IgD-negative memory B cell (primary cell): ENCODE measurements around the gene ADNP. TPM values are rescaled to one million over a fixed set of nuclear protein-coding genes. Genes with fewer than 3 reads are reported as not detected.
"Not testable (repeated sequence)": the region's sequence is repeated elsewhere in the genome, so short reads cannot be mapped to it uniquely, and the experiment has no call there.

Source experiments
- H3K27ac Mint-ChIP-seq, 3 donors: one replicate each; pipeline ENCODE4 v1.8.0; 2020 to 2022; ENCODE audit warnings: mild to moderate bottlenecking in 3 of 3, mixed read lengths in 3 of 3, moderate library complexity in 1 of 3
- H3K27me3 Mint-ChIP-seq: one replicate; pipeline ENCODE4 v1.8.0; 2021; ENCODE audit warnings: mixed read lengths
- H3K36me3 Mint-ChIP-seq: one replicate; pipeline ENCODE4 v1.8.0; 2020; ENCODE audit warnings: mild to moderate bottlenecking, mixed read lengths
- H3K4me1 Mint-ChIP-seq, 3 donors: one replicate each; pipeline ENCODE4 v1.8.0; 2020 to 2022; ENCODE audit warnings: mixed read lengths in 3 of 3, mild to moderate bottlenecking in 1 of 3
- H3K4me3 Mint-ChIP-seq, 4 donors: one replicate each; pipeline ENCODE4 v1.8.0; 2020 to 2022; ENCODE audit warnings: mild to moderate bottlenecking in 4 of 4, mixed read lengths in 4 of 4, moderate library complexity in 3 of 4
- H3K9me3 Mint-ChIP-seq, 3 donors: one replicate each; pipeline ENCODE4 v1.8.0; 2020 to 2021; ENCODE audit warnings: mixed read lengths in 3 of 3, mild to moderate bottlenecking in 1 of 3
- polyA plus RNA-seq: library from polyadenylated mRNA; unstranded; fragments of 300-500 nt; fragmentation: Illumina TruSeq; gene quantifications from one replicate; pipeline ENCODE4 v1.2.3, GENCODE V29; 2021

The ADNP gene
- 10.3 TPM for polyA plus RNA-seq

DNA sequence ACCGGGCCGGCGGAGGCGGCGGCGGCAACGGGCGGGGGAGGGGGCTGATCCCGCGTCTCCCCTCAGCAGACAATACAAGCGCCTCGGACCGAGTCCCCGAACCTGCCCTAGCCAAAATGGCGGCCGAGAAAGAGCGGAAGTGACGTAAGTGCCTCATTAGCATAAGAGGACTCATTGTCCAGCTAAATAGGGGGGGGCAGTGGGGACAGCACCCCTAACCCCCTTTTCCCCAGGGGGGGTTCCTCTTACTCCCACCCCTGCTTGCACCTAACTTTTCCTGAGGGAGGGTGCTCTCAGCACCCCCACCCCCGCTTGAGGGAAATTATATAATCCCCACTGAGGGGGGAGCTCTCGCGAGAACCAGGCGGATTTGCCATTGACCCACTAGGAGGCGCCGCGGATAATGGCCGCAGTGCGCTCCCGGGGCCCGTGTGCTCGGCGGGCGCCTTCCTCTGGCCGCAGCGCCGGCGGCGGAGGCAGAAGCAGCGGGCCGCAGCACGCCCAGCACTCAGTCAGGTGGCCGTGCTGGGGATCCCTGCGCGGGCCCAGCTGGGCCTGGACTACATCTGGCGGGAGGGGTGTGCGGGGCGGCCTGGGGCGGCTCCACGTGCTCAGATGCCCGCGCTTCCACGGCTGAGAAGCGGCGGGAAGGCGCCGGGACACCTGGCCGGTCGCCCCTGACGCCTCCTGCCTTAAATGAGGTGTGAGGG is at the start of gene ADNP:
Gene ADNP (minus strand): TSS at position 132 of the 710 bp plus-strand sequence. CDS start 27,441 bp downstream, outside the sequence.
- H3K9me3 Mint-ChIP-seq = no peaks in the 10 kb centered on the region
- peak within 1 kb of the TSS; percentile 92 to 99 (median 96) for H3K4me3 Mint-ChIP-seq
- peak within 1 kb of the TSS; percentile 98 to 100 (median 99) for H3K27ac Mint-ChIP-seq
- peaks cover 23 to 30% (median 30%) of the 10 kb centered on the region in 3 donors for H3K4me1 Mint-ChIP-seq
- no peaks in the 10 kb centered on the region for H3K27me3 Mint-ChIP-seq
- peaks cover 8% of the 10 kb centered on the region for H3K36me3 Mint-ChIP-seq

DNA sequence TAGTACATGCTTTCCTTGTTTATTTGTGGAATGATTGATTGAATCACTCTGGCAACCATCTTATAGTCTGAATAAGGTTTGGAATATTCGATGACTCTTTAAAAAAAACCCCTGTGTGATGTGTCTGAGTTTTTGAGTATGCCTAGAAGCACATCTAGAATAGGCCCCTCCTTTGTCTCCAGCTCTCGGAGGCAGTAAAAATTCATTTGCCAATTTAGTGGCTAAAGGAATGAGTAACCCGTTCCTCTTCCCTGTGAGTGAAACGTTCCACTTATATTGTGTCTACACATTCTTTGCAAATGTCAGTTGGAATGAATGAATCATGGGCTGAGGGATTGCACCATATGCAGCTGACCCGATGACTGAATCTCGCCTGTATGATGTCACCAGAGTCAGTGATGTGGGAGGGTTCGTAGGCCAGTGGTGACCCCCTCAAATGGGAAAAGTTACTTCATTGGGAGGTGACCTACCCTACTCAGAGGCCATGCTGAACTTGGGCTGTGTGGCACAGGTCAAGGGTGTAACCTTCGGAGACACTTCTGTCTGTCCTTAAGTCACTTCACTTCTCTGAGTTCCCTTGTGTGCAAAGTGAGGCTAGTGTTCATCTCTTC is 48.9 kb upstream of the ADNP start:
- Mint-ChIP-seq H3K4me1 (peaks cover 4 to 6% (median 5%) of the 10 kb centered on the region in 3 donors), H3K4me3 (no peak overlapping the region), H3K9me3 (no peaks in the 10 kb centered on the region), H3K36me3 (no peaks in the 10 kb centered on the region), H3K27ac (peak overlapping the region in 1 of 3 donors; percentile 67), H3K27me3 (peaks cover 18% of the 10 kb centered on the region)

DNA sequence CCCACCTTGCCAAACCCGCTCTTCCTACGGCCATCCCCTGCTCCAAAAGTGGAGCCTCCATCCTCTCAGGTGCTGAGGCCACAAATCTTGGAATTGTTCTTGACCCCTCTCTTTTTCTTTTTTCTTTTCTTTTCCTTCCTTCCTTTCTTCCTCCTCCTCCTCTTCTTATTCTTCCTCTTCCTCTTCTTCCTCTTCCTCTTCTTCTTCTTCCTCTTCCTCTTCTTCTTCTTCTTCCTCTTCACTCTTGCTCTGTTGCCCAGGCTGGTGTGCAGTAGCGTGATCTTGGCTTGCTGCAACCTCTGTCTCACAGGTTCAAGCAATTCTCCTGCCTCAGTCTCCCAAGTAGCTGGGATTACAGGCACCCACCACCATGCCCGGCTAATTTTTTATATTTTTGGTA is 47.3 kb upstream of the ADNP start:
- H3K36me3 Mint-ChIP-seq, H3K27ac Mint-ChIP-seq, H3K4me1 Mint-ChIP-seq, H3K9me3 Mint-ChIP-seq: not testable (repeated sequence)
- peaks cover 13% of the 10 kb centered on the region for H3K27me3 Mint-ChIP-seq
- H3K4me3 Mint-ChIP-seq = peak overlapping the region in 1 of 4 donors; percentile 6

DNA sequence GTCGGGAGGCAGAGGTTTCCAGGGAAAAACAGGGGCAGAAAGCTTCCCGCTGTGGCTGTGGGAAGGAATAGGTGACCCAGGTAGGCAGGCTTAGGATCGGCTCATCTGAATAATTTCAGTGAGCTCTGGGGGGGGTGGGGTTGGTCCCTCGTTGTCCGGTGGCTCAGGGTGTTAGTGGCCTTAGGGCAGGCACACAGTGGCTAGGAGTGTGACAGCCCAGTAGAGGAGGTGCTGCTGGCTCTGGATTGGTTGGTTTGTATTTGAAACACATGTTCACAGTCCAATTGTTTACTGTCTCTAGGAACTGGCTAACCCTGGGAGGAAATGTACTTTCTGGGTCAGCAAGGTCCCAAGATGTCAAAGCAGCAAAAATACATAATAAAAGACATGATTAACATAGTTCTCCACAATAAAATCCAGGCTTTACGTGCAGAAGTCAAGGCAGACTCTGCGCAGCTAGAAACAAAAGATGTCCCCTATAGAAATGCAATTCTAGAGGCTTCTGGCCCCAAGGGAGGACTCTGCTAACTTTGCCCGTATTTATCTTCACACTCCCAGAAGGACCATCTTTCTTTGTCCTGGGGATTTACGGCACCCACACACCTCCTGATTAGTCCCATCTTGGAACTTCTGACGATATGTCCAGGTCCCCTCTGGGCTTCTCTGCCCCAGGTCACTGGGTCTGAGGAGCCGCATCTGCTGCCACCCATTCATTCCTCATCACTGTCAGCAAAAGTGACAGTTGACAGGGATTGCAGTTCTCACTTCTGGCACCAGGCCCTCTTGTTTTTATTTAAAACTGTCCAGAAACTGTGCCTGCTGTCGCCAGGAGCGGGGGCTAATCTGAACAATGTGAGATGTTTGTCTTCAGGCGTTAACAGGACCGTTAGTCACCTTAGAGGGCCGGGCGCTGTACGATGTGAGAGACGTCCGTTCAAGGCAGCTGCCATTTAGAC is 46.1 kb upstream of the ADNP start:
- no peak overlapping the region for H3K27ac Mint-ChIP-seq
- peaks cover 13% of the 10 kb centered on the region for H3K27me3 Mint-ChIP-seq
- H3K36me3 Mint-ChIP-seq = no peaks in the 10 kb centered on the region
- peaks cover 3 to 6% (median 4%) of the 10 kb centered on the region in 3 donors for H3K4me1 Mint-ChIP-seq
- no peak overlapping the region for H3K4me3 Mint-ChIP-seq
- no peaks in the 10 kb centered on the region for H3K9me3 Mint-ChIP-seq

DNA sequence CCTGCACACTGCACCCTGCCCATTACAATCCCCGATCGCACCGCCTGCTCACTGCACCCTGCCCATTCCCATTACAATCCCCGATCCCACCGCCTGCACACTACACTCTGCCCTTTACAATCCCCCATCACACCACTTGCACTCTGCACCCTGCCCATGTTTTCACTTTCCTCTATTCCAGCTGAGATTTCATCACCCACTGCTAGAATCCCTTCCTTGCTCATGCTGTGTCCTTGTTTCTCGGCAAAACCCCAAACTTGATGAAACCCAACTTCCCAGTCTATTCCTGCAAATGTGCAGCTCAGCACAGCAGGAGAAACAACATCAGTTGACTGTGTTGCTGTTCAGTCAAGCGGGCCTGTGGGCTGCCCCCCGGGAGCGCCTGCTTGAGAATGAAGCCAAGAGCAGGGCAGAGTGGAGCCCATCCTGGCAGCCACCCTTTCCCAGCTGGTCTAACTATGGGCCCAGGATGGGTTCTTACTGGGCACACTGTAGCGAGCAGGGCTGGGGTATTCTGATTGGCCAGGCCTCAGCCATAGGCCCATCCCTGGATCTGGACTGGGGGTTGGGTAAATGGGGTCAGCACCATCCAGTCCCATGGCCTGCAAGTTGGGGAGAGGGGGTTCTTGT is 44.6 kb upstream of the ADNP start:
- Mint-ChIP-seq H3K27ac (peak overlapping the region in 1 of 3 donors; percentile 86), H3K36me3 (no peaks in the 10 kb centered on the region), H3K4me3 (no peak overlapping the region), H3K27me3 (peaks cover 4% of the 10 kb centered on the region), H3K9me3 (no peaks in the 10 kb centered on the region), H3K4me1 (no peaks in the 10 kb centered on the region)

DNA sequence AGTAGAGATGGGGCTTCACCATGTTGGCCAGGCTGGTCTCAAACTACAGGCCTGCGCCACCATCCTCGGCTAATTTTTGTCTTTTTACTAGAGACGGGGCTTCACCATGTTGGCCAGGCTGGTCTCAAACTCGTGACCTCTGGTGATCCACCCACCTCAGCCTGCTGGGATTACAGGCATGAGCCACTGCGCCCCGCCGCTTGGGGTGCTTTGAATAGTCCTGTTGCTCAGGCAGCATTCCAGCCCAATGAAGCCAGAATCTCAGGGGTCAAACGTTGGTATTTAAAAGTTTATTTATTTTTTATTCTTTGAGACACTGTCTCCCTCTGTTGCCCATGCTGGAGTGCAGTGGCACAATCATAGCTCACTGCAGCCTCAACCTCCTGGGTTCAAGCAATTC is 38.7 kb upstream of the ADNP start:
- Mint-ChIP-seq H3K27ac (no peak overlapping the region), H3K4me1 (peaks cover 0 to under 1% (median 0%) of the 10 kb centered on the region in 3 donors), H3K27me3 (no peaks in the 10 kb centered on the region), H3K9me3 (no peaks in the 10 kb centered on the region), H3K36me3 (no peaks in the 10 kb centered on the region), H3K4me3 (no peak overlapping the region)

DNA sequence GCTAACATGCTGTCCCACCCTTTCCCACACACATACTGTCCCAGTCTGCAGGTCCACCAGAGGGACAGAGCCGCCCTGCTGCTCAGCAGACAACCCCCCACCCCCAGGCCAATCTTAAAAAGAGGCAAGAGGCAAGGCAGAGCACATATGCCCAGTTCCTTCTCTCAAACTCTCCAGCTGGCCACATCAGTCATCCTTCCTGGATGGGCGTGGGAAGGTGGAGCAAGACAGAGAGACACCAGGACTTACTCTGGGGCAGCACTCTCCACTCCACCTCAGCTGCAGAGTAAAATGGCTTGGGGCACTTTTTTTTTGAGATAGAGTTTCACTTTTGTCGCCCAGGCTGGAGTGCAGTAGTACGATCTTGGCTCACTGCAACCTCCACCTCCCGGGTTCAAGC is 38.2 kb upstream of the ADNP start:
- H3K36me3 Mint-ChIP-seq = no peaks in the 10 kb centered on the region
- peaks cover 0 to 1% (median 0%) of the 10 kb centered on the region in 3 donors for H3K4me1 Mint-ChIP-seq
- no peaks in the 10 kb centered on the region for H3K9me3 Mint-ChIP-seq
- H3K27me3 Mint-ChIP-seq = no peaks in the 10 kb centered on the region
- no peak overlapping the region for H3K4me3 Mint-ChIP-seq
- no peak overlapping the region for H3K27ac Mint-ChIP-seq

DNA sequence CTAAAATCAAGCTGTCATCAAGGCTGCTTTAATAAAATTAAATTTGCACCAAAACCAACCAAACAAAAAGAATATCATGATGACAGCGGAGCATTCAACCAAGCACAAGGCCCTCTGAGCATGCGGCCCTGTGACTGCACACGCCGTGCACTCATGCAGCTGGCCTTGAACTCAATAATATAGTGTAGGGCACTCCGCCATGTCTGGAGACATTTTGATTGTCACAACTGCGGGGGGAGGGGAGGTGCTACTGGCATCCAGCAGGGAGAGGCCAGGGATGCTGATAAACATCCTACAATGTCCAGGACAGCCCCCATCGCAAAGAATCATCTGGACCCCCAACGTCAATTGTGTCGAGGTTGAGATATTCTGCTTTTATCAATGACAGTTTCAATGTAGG is 37.1 kb upstream of the ADNP start:
- Mint-ChIP-seq H3K36me3 (no peaks in the 10 kb centered on the region), H3K27me3 (no peaks in the 10 kb centered on the region), H3K4me1 (peaks cover 0 to 1% (median 0%) of the 10 kb centered on the region in 3 donors), H3K4me3 (no peak overlapping the region), H3K27ac (no peak overlapping the region), H3K9me3 (no peaks in the 10 kb centered on the region)

DNA sequence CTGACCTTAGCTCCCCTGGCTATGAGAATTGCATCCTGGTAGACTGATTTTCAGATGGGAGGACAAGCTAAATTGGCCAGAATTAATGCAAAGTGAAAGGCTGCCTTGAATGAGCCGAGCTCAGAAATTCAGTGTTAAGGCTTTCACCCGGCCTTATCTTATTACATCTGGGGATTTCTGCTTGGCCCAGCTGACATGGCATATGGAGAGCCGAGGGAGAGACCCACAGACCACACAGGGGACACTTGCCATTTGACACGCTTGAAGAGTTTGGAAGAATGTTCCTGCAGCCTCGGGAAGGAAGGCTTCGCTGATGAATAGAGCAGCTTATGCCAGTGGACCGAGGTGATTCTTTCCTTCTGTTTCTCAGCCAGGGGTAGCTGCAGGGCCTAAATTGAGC is 36.3 kb upstream of the ADNP start:
- Mint-ChIP-seq H3K9me3 (no peaks in the 10 kb centered on the region), H3K4me1 (peaks cover 0 to 1% (median 0%) of the 10 kb centered on the region in 3 donors), H3K4me3 (no peak overlapping the region), H3K27ac (no peak overlapping the region), H3K27me3 (no peaks in the 10 kb centered on the region), H3K36me3 (no peaks in the 10 kb centered on the region)

DNA sequence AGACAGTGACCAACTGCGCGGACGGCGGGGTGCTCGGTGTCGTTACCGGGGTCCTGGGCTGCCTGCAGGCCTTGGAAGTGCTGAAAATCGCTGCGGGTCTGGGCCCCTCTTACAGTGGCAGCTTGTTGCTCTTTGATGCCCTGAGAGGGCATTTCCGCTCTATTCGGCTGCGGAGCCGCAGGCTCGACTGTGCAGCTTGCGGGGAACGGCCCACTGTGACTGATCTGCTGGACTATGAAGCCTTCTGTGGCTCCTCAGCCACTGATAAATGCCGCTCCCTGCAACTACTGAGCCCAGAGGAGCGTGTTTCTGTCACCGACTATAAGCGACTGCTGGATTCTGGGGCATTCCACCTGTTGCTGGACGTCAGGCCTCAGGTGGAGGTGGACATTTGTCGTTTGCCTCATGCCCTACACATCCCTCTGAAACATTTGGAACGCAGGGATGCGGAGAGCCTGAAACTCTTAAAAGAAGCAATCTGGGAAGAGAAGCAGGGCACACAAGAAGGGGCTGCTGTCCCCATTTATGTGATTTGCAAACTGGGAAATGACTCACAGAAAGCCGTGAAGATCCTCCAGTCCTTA is 28.4 kb upstream of the ADNP start:
- Mint-ChIP-seq H3K9me3 (no peaks in the 10 kb centered on the region), H3K4me1 (peaks cover 13 to 32% (median 32%) of the 10 kb centered on the region in 3 donors), H3K27me3 (no peaks in the 10 kb centered on the region), H3K36me3 (peaks cover 2% of the 10 kb centered on the region), H3K4me3 (peak overlapping the region; percentile 96 to 99 (median 99)), H3K27ac (peak overlapping the region in 2 of 3 donors; percentile 45 to 99)

DNA sequence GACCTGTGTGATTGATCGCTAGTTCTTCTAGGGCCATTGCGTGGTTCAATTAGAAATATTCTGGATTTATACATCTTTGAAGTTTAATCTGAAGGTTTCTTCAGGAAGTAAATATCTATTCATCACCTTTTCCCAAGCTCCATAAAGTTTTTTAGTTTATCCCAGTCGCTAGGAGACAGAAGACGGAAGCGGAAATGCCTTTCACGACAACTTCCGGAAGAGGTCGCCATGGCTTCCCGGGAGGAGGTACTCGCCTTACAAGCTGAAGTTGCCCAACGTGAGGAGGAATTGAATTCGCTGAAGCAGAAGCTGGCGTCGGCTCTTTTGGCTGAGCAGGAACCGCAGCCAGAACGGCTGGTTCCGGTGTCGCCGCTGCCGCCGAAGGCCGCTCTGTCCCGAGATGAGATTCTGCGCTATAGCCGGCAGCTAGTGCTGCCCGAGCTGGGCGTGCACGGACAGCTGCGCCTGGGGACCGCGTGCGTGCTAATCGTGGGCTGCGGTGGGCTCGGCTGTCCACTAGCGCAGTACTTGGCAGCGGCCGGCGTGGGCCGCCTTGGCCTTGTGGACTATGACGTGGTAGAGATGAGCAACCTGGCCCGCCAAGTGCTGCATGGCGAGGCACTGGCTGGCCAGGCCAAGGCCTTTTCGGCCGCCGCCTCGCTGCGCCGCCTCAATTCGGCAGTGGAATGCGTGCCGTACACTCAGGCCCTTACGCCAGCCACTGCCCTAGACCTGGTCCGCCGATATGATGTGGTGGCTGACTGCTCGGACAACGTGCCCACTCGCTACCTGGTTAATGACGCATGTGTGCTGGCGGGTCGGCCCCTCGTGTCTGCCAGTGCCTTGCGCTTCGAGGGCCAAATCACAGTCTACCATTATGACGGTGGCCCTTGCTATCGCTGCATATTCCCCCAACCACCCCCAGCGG is 27.6 kb upstream of the ADNP start, which contains the start of gene MOCS3:
Gene MOCS3 (plus strand): TSS at position 204 of the 928 bp plus-strand sequence. CDS start 25 bp downstream, at position 229.
- Mint-ChIP-seq H3K4me1 (peaks cover 13 to 32% (median 32%) of the 10 kb centered on the region in 3 donors), H3K27ac (peak within 1 kb of the TSS; percentile 99 to 100 (median 100)), H3K36me3 (peaks cover 2% of the 10 kb centered on the region)

DNA sequence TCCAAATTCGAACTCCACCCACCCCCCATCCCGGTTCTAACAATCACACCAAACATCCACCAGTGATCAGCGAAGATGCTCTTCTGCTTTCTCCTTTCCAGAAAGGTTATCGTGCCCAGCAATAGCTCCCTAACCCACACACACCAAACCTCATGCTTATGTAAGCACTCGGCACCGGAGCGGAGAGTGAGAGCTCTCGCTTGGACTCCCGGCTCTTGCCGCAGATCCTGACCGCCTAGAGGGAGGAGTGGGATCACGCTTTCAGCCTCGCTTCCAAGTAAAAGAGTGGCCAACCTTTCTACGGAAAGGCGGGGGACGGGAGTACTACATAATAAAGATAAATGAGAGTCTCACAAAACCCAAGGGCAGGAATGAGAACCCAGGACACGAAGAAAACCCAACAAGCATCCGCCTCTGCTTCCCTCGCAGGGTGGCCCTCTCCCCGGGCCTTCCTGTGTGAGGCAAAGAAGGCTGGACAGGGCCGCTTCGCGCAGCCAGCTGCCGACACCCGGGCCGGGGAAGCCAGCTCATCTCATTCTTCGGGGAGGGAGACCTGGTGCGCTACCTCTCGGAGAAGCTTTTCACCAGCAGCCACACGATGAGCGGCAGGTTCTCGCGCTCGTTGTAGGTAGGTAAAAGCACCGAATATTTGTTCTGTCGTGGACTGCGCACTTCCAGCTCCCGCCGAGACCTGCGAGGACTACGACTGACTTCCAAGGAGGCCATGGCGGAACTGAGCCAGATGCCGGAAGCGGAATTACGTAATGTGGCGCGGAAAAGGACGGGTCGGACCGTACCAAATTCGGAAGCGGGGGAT is 26.8 kb upstream of the ADNP start, which contains the start of gene DPM1:
Gene DPM1 (minus strand): TSS at position 735 of the 817 bp plus-strand sequence. CDS start 9 bp downstream, at position 726.
- H3K4me1 Mint-ChIP-seq = peaks cover 13 to 32% (median 32%) of the 10 kb centered on the region in 3 donors
- H3K36me3 Mint-ChIP-seq = peaks cover 2% of the 10 kb centered on the region
- H3K27ac Mint-ChIP-seq = peak within 1 kb of the TSS; percentile 99 to 100 (median 100)
- no peaks in the 10 kb centered on the region for H3K9me3 Mint-ChIP-seq
- no peaks in the 10 kb centered on the region for H3K27me3 Mint-ChIP-seq
- H3K4me3 Mint-ChIP-seq = peak within 1 kb of the TSS; percentile 96 to 99 (median 99)

More for the DNA sequence above, 27.6 kb upstream of the ADNP start, which contains the start of gene MOCS3:
- peak within 1 kb of the TSS; percentile 96 to 99 (median 99) for H3K4me3 Mint-ChIP-seq
- H3K9me3 Mint-ChIP-seq = no peaks in the 10 kb centered on the region
- H3K27me3 Mint-ChIP-seq = no peaks in the 10 kb centered on the region
